HepG2 (cell line): ENCODE results near the gene CAD. TPM values are rescaled to one million over a fixed set of nuclear protein-coding genes. Genes with fewer than 3 reads are reported as not detected.

Experiments used
- AKAP8 ChIP-seq: sonication (generic); formaldehyde crosslinking; IDR thresholded peaks from 2 replicates; pipeline ENCODE4 v1.5.1; 2020; ENCODE audit warnings: mild to moderate bottlenecking, missing genetic modification reagents
- CEBPG ChIP-seq: IDR thresholded peaks from 2 replicates; pipeline ENCODE4 v1.6.1; 2016
- CENPT ChIP-seq: sonication (generic); formaldehyde crosslinking; IDR thresholded peaks from 2 replicates; pipeline ENCODE4 v1.8.0; 2022; ENCODE audit warnings: low read depth, mild to moderate bottlenecking, moderate library complexity, missing genetic modification reagents
- IRX3 ChIP-seq: sonication (generic); formaldehyde crosslinking; IDR thresholded peaks from 2 replicates; pipeline ENCODE4 v1.8.1; 2023; ENCODE audit warnings: mild to moderate bottlenecking, low read depth, missing genetic modification reagents, borderline replicate concordance
- MED13 ChIP-seq: sonication (generic); formaldehyde crosslinking; IDR thresholded peaks from 2 replicates; pipeline ENCODE4 v1.5.0; 2020; ENCODE audit warnings: missing genetic modification reagents
- MXI1 ChIP-seq: IDR thresholded peaks from 3 replicates; pipeline ENCODE4 v1.6.1; 2012; ENCODE audit warnings: low read depth, low read length, inconsistent platforms, borderline replicate concordance
- PCBP2 ChIP-seq: fragments of 200-400 bp; formaldehyde crosslinking; optimal IDR thresholded peaks from 2 replicates; pipeline ENCODE3; 2018; ENCODE audit warnings: low read length, low read depth; ENCODE audit not compliant: poor library complexity, severe bottlenecking
- PRDM10 ChIP-seq: sonication (generic); formaldehyde crosslinking; IDR thresholded peaks from 2 replicates; pipeline ENCODE4 v1.4.0; 2020; ENCODE audit warnings: low read depth, missing genetic modification reagents
- PRDM15 ChIP-seq: sonication (generic); formaldehyde crosslinking; IDR thresholded peaks from 2 replicates; pipeline ENCODE4 v1.4.0; 2020; ENCODE audit warnings: missing genetic modification reagents
- REL ChIP-seq: sonication (generic); formaldehyde crosslinking; conservative IDR thresholded peaks from 2 replicates; pipeline ENCODE4 v1.8.0; 2022; ENCODE audit warnings: mild to moderate bottlenecking, missing genetic modification reagents, moderate library complexity
- TMF1 ChIP-seq: sonication (generic); formaldehyde crosslinking; IDR thresholded peaks from 2 replicates; pipeline ENCODE4 v1.8.1; 2022; ENCODE audit warnings: low read depth, missing genetic modification reagents
- ZNF18 ChIP-seq: sonication (generic); formaldehyde crosslinking; IDR thresholded peaks from 2 replicates; pipeline ENCODE4 v1.8.0; 2022; ENCODE audit warnings: mild to moderate bottlenecking, missing genetic modification reagents; ENCODE audit not compliant: insufficient replicate concordance
- ZNF224 ChIP-seq: sonication (generic); formaldehyde crosslinking; IDR thresholded peaks from 2 replicates; pipeline ENCODE4 v1.5.0; 2020; ENCODE audit warnings: mild to moderate bottlenecking, missing genetic modification reagents
- ZNF556 ChIP-seq: sonication (generic); formaldehyde crosslinking; IDR thresholded peaks from 2 replicates; pipeline ENCODE4 v1.4.0; 2020; ENCODE audit warnings: mild to moderate bottlenecking, missing genetic modification reagents, borderline replicate concordance
- ZNF713 ChIP-seq: sonication (generic); formaldehyde crosslinking; IDR thresholded peaks from 2 replicates; pipeline ENCODE4 v1.4.0; 2020; ENCODE audit warnings: mild to moderate bottlenecking, missing genetic modification reagents
- ZNF770 ChIP-seq: sonication (generic); formaldehyde crosslinking; IDR thresholded peaks from 2 replicates; pipeline ENCODE4 v1.5.0; 2020; ENCODE audit warnings: mild to moderate bottlenecking, missing genetic modification reagents
- polyA plus RNA-seq, 8 experiments: library from polyadenylated mRNA; depleted of rRNA in 3 of 8; stranded (reverse) in 7 of 8; unstranded in 1 of 8; fragments of >200 nt; fragmentation: Illumina TruSeq in 4 of 8; extraction: Trizol in 4 of 8; gene quantifications; 2 replicates each; pipeline versions ENCODE4 v1.2.1 to v1.2.3, GENCODE V29; 2011 to 2016; ENCODE audit warnings: low read depth in 4 of 8, missing spikeins in 1 of 8, mixed read lengths in 1 of 8; ENCODE audit not compliant: insufficient read depth in 1 of 8
- total RNA-seq, 5 experiments: library from RNA; depleted of rRNA; stranded (reverse); fragments of >200 nt; fragmentation: Illumina TruSeq; extraction: Trizol; gene quantifications; 2 replicates each; pipeline ENCODE4 v1.2.3, GENCODE V29; 2016; ENCODE audit warnings: low read depth in 1 of 5

Gene CAD
- total and polyA plus RNA-seq, 2 of the 13 experiments (the other 11 are each of a cell fraction or from before 2014, with no cell fraction given): 21.7 to 37.0 TPM

GRCh38 chr2:27211943-27212625, 5.1 kb upstream of the CAD start, which contains the start of the genes ATRAID and SLC5A6 (continued):
- peak; percentile 80; the same call in 1 of the 2 replicates for TF ChIP-seq REL
- no peak; the same call in 1 of the 2 replicates for TF ChIP-seq CENPT
- TF ChIP-seq PCBP2: no peak
- peak; percentile 98 for TF ChIP-seq ZNF224
- peak; percentile 77 for TF ChIP-seq ZNF18 (CRISPR knock-in tag)
- TF ChIP-seq AKAP8: no peak
- no peak; the same call in 1 of the 2 replicates for TF ChIP-seq ZNF556 (CRISPR knock-in tag)
- TF ChIP-seq MXI1: peak; percentile 63; the same call in 1 of the 3 replicates
- TF ChIP-seq MED13 (CRISPR knock-in tag): peak; percentile 73; the same call in 1 of the 2 replicates
- TF ChIP-seq IRX3: peak; percentile 43; the same call in 1 of the 2 replicates
- TF ChIP-seq ZNF770 (CRISPR knock-in tag): peak; percentile 73; the same call in 1 of the 2 replicates
- TF ChIP-seq CEBPG (CRISPR knock-in tag): no peak
- peak; percentile 62; the same call in 1 of the 2 replicates for TF ChIP-seq ZNF713
- TF ChIP-seq TMF1 (CRISPR knock-in tag): no peak
- TF ChIP-seq PRDM15: peak; percentile 58; the same call in 1 of the 2 replicates
- TF ChIP-seq PRDM10: peak; percentile 25; the same call in 1 of the 2 replicates
